Activated CD4-positive, CD25-positive, alpha-beta regulatory T cell treated with anti-CD3 and anti-CD28 coated beads, Interleukin-2, amount 50 U/mL, for 24 hours (primary cell): ENCODE data around the gene CYB5A.

ENCODE experiments used
- ATAC-seq, 2 donors: fragments of 150-1000 bp; cut with Tn5 transposase; one replicate each; pipeline ENCODE4 v1.10.0; 2021; ENCODE audit warnings: mild to moderate bottlenecking in 1 of 2, moderate library complexity in 1 of 2

Gene CYB5A

GRCh38 chr18:74275736-74276135 lies 16.0 kb downstream of the CYB5A start:
- ATAC-seq, result no peak

DNA sequence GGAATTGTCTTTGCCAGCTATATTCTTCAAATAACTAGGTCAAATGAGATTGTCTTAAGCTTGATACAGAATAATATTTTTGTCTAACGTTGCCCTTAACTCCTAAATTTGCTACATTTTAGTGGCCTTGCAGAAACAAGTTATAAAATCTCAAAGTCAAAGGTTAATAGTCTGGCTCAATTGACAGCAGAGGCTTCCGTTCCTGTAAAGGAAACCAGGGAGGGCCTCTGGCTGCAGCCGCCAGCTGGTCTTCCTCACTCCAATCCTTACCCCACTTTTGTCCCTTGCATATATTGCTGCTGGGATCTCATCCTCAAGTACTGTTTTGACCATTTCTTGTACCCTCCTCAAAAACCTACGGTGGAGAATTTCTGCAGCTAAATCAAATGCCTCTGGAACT lies 17.1 kb downstream of the CYB5A start:
- ATAC-seq, result no peak

DNA sequence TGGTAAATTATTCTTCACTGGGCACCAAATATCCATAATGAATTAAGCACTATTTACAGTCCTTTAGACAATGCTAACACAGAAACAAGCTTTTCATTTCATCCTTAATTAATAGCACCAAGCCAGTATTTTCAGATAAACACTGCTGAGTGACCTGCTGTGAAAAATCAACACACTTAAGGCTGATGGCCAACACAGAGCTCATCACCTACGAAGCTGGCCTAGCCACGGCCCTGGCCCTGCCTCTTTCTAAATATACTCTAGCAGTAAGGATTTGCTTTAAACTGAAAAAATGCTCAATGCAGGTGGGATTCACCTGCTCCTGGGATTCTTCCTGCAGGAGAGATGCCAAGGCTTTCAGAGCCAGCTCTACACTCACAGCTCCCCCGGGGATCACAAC lies 18.4 kb downstream of the CYB5A start:
- ATAC-seq, result no peak

- no peak for ATAC-seq
Observed at GRCh38 chr18:74271635-74272034, 20.1 kb downstream of the CYB5A start.

DNA sequence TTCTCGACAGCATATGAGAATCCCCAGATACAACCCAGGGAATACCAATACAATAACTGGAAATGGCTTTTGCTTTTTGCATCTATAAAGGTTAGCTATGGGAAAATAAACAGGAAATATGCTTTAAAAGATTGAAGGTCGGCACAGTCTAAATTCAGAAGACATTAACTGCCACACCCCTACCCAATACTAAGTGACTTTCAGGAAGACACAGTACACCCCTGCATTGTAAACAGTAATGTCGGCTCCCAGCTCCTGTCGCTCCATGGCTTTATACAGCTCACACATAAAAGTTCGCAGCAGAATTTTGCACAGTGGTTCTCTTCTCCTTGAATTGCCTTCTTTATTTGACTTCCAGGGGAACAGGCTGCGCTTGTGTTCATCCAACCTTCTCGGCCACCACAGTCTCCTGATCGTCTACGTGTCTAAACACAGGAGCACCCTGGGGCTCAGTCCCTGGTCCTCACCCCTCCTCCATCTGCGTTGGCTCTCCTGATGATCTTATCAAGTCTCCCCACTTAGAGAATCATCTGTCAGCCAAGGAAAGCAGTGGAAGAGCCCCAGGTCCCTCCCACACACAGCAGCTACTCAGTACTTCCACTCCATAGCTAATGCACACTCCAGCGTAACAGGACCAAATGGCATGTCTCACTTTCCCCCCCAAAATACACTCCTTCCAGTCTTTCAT lies 22.7 kb downstream of the CYB5A start:
- ATAC-seq, result no peak

DNA sequence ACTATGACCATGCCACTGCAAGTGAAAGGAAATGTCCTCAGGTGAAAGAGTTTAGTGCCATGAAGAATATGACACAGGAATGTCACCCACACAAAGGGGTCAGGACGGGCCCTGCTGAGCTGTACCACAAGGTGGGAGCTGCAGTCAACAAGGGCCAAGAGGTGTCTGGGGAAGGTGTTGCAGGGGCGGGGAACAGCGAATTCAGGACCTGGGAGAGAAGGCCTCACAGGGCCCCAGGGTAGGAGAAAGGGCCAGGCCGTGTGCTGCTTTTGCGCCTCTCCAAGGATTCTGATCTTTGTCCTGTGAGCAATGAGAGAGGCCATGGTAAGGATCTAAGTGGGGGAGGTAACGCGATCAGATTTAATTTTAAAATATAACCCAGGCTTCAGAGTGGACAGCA lies 23.6 kb downstream of the CYB5A start:
- no peak for ATAC-seq

DNA sequence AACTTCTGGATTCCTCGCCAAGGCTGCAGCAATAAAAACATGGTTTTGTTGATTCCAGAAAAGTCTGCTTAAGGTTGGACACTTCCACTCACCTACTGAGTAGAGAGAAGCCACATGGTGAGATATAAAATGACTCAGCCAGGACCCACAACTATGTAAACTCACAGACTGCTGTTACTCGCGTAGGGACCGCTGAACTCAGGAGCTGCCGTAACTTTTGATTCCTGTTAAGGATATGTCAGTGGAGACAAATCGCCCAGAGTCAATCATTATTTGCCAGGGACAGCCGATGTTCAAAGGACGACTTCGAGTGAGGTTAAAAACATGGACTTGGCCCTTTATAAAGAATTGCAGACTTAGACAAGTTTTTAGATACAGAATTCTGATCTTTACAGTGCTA lies 25.6 kb downstream of the CYB5A start:
- no peak for ATAC-seq

GRCh38 chr18:74265546-74266098 lies 26.1 kb downstream of the CYB5A start:
- ATAC-seq, result no peak

- peak; percentile 55 to 75 for ATAC-seq
Observed at GRCh38 chr18:74264303-74265020, 27.3 kb downstream of the CYB5A start.

- no peak for ATAC-seq
Observed at GRCh38 chr18:74261053-74261713, 30.6 kb downstream of the CYB5A start.

GRCh38 chr18:74259347-74259746 lies 32.4 kb downstream of the CYB5A start:
- no peak for ATAC-seq

- ATAC-seq, result no peak
Observed at GRCh38 chr18:74257083-74257482, 34.7 kb downstream of the CYB5A start.

GRCh38 chr18:74256190-74256589 lies 35.6 kb downstream of the CYB5A start:
- ATAC-seq, result no peak

DNA sequence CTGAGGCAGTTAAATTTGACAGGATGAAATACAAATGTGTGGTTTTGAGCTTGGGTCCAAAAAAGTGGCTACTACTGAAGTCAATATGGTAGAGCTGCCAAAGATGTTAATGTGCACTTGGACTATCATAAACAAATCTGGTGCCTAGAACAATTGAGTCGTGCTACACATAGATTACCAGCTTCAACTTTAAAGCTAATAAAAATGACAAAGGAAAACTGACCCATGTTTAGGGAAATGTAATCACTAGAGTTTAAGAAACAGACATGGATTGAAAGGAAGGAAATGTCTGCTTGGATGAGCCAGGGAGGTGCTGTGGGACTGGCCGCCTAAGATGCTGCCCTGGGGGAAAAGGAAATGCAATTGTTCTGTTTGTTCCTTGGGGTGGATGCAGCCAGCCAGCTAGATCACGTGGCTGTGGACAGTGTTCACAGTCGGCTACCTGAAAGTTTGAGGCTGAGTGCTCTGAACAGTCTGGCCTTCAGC lies 36.6 kb downstream of the CYB5A start:
- ATAC-seq, result no peak

GRCh38 chr18:74252039-74252395 lies 39.7 kb downstream of the CYB5A start:
- ATAC-seq, result no peak

GRCh38 chr18:74251297-74252038 lies 40.3 kb downstream of the CYB5A start:
- ATAC-seq, result no peak

- ATAC-seq, result no peak
Observed at GRCh38 chr18:74250131-74250530, 41.6 kb downstream of the CYB5A start.

DNA sequence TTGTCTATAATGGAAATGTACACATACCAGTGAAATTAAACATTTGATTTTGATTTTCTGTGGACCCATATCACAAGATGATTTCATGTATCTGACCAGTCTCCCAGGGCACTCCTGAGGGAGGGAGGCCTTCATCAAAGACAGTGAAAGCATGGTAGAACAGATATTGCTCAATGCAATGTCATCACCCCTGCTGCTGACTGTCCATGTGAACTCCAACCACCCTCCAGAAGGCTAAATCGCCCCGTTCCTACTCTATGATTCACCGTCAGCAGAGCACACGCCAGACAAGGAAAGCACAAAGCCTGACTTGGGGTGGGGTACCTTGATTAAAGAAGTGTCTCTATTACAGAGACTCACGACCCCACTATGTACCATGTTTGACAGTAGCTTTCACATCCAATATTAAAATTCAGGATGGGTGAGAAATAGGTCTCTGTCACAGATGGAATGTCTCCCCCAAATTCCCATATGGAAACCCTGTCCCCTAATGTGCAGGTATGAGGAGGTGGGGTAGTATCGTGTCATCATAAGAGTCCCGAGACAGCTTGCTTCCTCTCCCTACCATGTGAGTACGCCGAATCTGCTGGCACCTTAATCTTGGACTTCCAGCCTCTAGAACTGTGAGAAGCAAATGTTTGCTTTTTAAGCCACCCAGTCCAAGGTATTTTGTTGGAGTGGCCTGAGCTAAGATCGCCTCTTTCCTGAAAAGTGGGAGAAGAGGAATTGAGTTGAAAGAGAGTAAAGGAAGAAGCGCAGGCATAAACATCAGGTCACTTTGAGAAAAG lies 42.4 kb downstream of the CYB5A start:
- ATAC-seq, result no peak

DNA sequence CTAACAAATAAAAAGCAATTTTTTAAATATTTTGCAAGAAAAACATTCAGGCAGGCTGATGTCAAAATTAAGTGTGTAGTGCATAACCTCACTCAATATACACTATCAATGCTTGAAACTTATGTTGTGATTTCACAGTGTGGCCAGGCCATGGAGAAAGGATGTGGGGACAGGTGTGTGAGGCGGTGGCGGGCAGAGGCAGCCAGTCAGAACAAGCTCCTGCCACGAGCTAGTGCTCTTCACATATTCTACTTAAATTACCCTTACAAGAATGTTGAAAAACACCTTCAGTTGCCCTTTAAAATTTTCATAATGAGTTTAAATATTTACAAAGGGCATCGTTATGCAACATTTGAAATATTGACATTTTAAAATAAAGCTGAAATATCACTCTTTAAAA lies 43.2 kb downstream of the CYB5A start:
- ATAC-seq, result peak; percentile 21 to 36

DNA sequence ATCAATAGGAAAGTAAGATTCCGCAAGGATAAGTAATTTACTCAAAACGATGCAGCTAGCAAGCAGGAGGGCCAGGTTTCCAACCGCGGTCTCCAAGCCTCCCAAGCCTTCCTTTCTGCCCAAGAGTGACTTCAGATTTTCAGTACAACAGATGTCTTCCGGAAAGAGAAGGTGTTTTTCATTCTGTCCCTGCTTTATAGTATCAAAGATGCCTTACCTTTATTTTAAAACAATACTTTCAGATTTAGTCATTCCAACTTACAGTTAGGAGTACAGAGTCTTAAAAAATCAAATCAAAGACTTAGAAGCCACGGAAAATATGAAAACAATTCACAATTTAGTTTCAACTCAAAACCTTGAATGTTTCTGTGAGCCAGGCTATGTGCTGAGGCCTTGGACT lies 43.6 kb downstream of the CYB5A start:
- ATAC-seq, result peak in 1 of 2 donors; percentile 20

- ATAC-seq, result no peak
Observed at GRCh38 chr18:74244554-74244953, 47.2 kb downstream of the CYB5A start.

- no peak for ATAC-seq
Observed at GRCh38 chr18:74243127-74243526, 48.6 kb downstream of the CYB5A start.
